Mesothelial cell of epicardium (in vitro differentiated cells): ENCODE results near the gene MACO1. TPM values are rescaled to one million over a fixed set of nuclear protein-coding genes. Genes with fewer than 3 reads are reported as not detected.

Source experiments
- DNase-seq, 2 experiments: peaks; one replicate each; pipeline ENCODE4 v3.0.0; 2021; ENCODE audit warnings: low spot score in 2 of 2; ENCODE audit not compliant: unreplicated experiment in 2 of 2
- H3K27ac Mint-ChIP-seq: 2 replicates; pipeline ENCODE4 v1.8.0; 2021; ENCODE audit warnings: mixed read lengths
- H3K27me3 Mint-ChIP-seq: 2 replicates; pipeline ENCODE4 v1.8.0; 2021; ENCODE audit warnings: low read depth, mixed read lengths
- H3K36me3 Mint-ChIP-seq: 2 replicates; pipeline ENCODE4 v1.8.0; 2021; ENCODE audit warnings: mixed read lengths
- H3K4me1 Mint-ChIP-seq: 2 replicates; pipeline ENCODE4 v1.8.0; 2021; ENCODE audit warnings: mixed read lengths
- H3K4me3 Mint-ChIP-seq: 2 replicates; pipeline ENCODE4 v1.8.0; 2021; ENCODE audit warnings: mild to moderate bottlenecking, moderate library complexity, mixed read lengths
- H3K9me3 Mint-ChIP-seq: 2 replicates; pipeline ENCODE4 v1.8.0; 2021; ENCODE audit warnings: mixed read lengths
- CTCF ChIP-seq: fragments of 200-600 bp; sonication (generic); IDR thresholded peaks from one replicate; pipeline ENCODE4 v1.5.0; 2021; ENCODE audit warnings: antibody characterized with exemption; ENCODE audit not compliant: unreplicated experiment
- total RNA-seq: library from RNA; stranded (reverse); gene quantifications from 3 replicates; pipeline ENCODE4 v1.2.1, GENCODE V29; 2021

MACO1 gene
- total RNA-seq, 1 donor from 2014 or later, result 26.9 TPM

- no peak for TF ChIP-seq CTCF
- H3K27me3 Mint-ChIP-seq, result peaks cover 3% of the 10 kb centered on the region
- H3K9me3 Mint-ChIP-seq, result no peaks in the 10 kb centered on the region
- DNase-seq, result no peak
- H3K4me3 Mint-ChIP-seq, result peak overlapping the region; percentile 68
- peaks cover 6% of the 10 kb centered on the region for H3K4me1 Mint-ChIP-seq
- H3K36me3 Mint-ChIP-seq, result no peaks in the 10 kb centered on the region
- no peak overlapping the region for H3K27ac Mint-ChIP-seq
Measured at GRCh38 chr1:25544243-25544764, 113.6 kb downstream of the MACO1 start.

GRCh38 chr1:25544819-25545218, 114.1 kb downstream of the MACO1 start:
- peaks cover 3% of the 10 kb centered on the region for H3K27me3 Mint-ChIP-seq
- peaks cover 10% of the 10 kb centered on the region for H3K4me1 Mint-ChIP-seq
- H3K4me3 Mint-ChIP-seq, result peak overlapping the region; percentile 68
- H3K9me3 Mint-ChIP-seq, result no peaks in the 10 kb centered on the region
- DNase-seq, result no peak
- H3K36me3 Mint-ChIP-seq, result no peaks in the 10 kb centered on the region
- TF ChIP-seq CTCF, result no peak
- no peak overlapping the region for H3K27ac Mint-ChIP-seq

- H3K9me3 Mint-ChIP-seq, result no peaks in the 10 kb centered on the region
- H3K4me1 Mint-ChIP-seq, result peaks cover 18% of the 10 kb centered on the region
- no peaks in the 10 kb centered on the region for H3K36me3 Mint-ChIP-seq
- no peak overlapping the region for H3K4me3 Mint-ChIP-seq
- no peak overlapping the region for H3K27ac Mint-ChIP-seq
- TF ChIP-seq CTCF, result no peak
- DNase-seq, result no peak
- peaks cover 3% of the 10 kb centered on the region for H3K27me3 Mint-ChIP-seq
Measured at GRCh38 chr1:25545767-25546166, 115.1 kb downstream of the MACO1 start.

GRCh38 chr1:25546193-25546592, 115.5 kb downstream of the MACO1 start:
- H3K4me1 Mint-ChIP-seq, result peaks cover 20% of the 10 kb centered on the region

GRCh38 chr1:25548601-25549000, 117.9 kb downstream of the MACO1 start:
- no peak for TF ChIP-seq CTCF
- no peaks in the 10 kb centered on the region for H3K36me3 Mint-ChIP-seq
- DNase-seq, result no peak
- peaks cover 20% of the 10 kb centered on the region for H3K4me1 Mint-ChIP-seq
- no peak overlapping the region for H3K27ac Mint-ChIP-seq
- no peak overlapping the region for H3K4me3 Mint-ChIP-seq
- H3K27me3 Mint-ChIP-seq, result peaks cover 3% of the 10 kb centered on the region
- no peaks in the 10 kb centered on the region for H3K9me3 Mint-ChIP-seq

More at GRCh38 chr1:25546193-25546592, 115.5 kb downstream of the MACO1 start:
- TF ChIP-seq CTCF, result no peak
- no peaks in the 10 kb centered on the region for H3K36me3 Mint-ChIP-seq
- H3K9me3 Mint-ChIP-seq, result no peaks in the 10 kb centered on the region
- H3K4me3 Mint-ChIP-seq, result no peak overlapping the region
- H3K27ac Mint-ChIP-seq, result no peak overlapping the region
- H3K27me3 Mint-ChIP-seq, result peaks cover 3% of the 10 kb centered on the region
- no peak for DNase-seq
